HCT116 (cell line): ENCODE measurements around the gene ACOX3. TPM values are rescaled to one million over a fixed set of nuclear protein-coding genes. Genes with fewer than 3 reads are reported as not detected.
"Not testable (repeated sequence)": the region's sequence is repeated elsewhere in the genome, so short reads cannot be mapped to it uniquely, and the experiment has no call there.

Experiments used
- ATAC-seq: fragments of 200-7000 bp; cut with Tn5 transposase; 2 replicates; pipeline ENCODE4 v1.9.1; 2020; ENCODE audit warnings: mild to moderate bottlenecking, moderate library complexity
- BruUV-seq: library from RNA; stranded (reverse); fragments of 400-500 nt; replicated peaks from 2 replicates; lab custom pipeline; 2021; lab: Mats Ljungman, UMichigan
- CTCF ChIA-PET: fragments of 300-600 bp; sonication (Branson Sonifier 250); formaldehyde crosslinking; loops from one replicate; lab custom pipeline; 2021; ENCODE audit warnings: antibody characterized with exemption; lab: Charles Lee
- POLR2A ChIA-PET: fragments of 300-600, 350-600 bp; sonication (Branson Sonifier 250); formaldehyde crosslinking; loops from one replicate; lab custom pipeline; 2021; ENCODE audit warnings: antibody characterized with exemption; lab: Charles Lee
- RAD21 ChIA-PET, 2 experiments: fragments of 300-600 bp; sonication (Branson Sonifier 250); formaldehyde crosslinking; loops; one replicate each; lab custom pipeline; 2023; ENCODE audit warnings: low total read pairs in 2 of 2; ENCODE audit not compliant: uncharacterized antibody in 2 of 2, unreplicated experiment in 2 of 2, low non-redundant PET in 1 of 2; lab: Charles Lee
- DNase-seq: peaks from one replicate; pipeline ENCODE4 v3.0.0-alpha.2; 2010; ENCODE audit warnings: low read depth, low spot score
- H2AFZ ChIP-seq: fragments of 200-600 bp; shearing (Covaris generic), sonication (generic); 2 replicates; pipeline ENCODE4 v1.6.1; 2017; ENCODE audit warnings: low read depth, mixed run types, mixed read lengths, antibody characterized with exemption, low read length; ENCODE audit not compliant: poor library complexity, severe bottlenecking
- H3K27ac ChIP-seq: 2 replicates; pipeline ENCODE4 v1.5.1; 2012; ENCODE audit warnings: low read depth, low read length
- H3K27me3 ChIP-seq: fragments of 200-600 bp; sonication (generic); 2 replicates; pipeline ENCODE4 v1.6.1; 2016; ENCODE audit warnings: mixed run types, low read length, mixed read lengths; ENCODE audit not compliant: insufficient read depth
- H3K36me3 ChIP-seq, 2 experiments: fragments of 200-500 bp in 1 of 2; fragments of 200-600 bp in 1 of 2; sonication (Bioruptor generic) in 1 of 2; sonication (generic) in 1 of 2; 2 replicates each; pipeline versions ENCODE4 v1.5.1 to v1.6.1; 2014 to 2016; ENCODE audit warnings: low read length in 2 of 2, inconsistent platforms in 1 of 2, mixed read lengths in 1 of 2, mixed run types in 1 of 2; ENCODE audit not compliant: insufficient read depth in 2 of 2, control insufficient read depth in 1 of 2
- H3K4me1 ChIP-seq, 2 experiments: fragments of 200-600 bp in 1 of 2; sonication (generic) in 1 of 2; 2 replicates each; pipeline versions ENCODE4 v1.5.1 to v1.6.1; 2012 to 2017; ENCODE audit warnings: low read length in 2 of 2, inconsistent platforms in 1 of 2, mild to moderate bottlenecking in 1 of 2, mixed read lengths in 1 of 2, mixed run types in 1 of 2, moderate library complexity in 1 of 2; ENCODE audit not compliant: insufficient read depth in 2 of 2, control insufficient read depth in 1 of 2
- H3K4me2 ChIP-seq: fragments of 200-600 bp; sonication (generic); 2 replicates; pipeline ENCODE4 v1.6.1; 2017; ENCODE audit warnings: mixed run types, low read length, mixed read lengths
- H3K4me3 ChIP-seq, 2 experiments: fragments of 200-600 bp in 1 of 2; sonication (generic) in 1 of 2; replicated peaks in 1 of 2; 2 replicates each; pipeline ENCODE4 v1.5.1; 2011 to 2016; ENCODE audit warnings: low read length in 2 of 2, control low read depth in 1 of 2, low read depth in 1 of 2, mild to moderate bottlenecking in 1 of 2, mixed read lengths in 1 of 2, mixed run types in 1 of 2
- H3K79me2 ChIP-seq: fragments of 200-600 bp; sonication (generic); 2 replicates; pipeline ENCODE4 v1.6.1; 2017; ENCODE audit warnings: mild to moderate bottlenecking, mixed run types, low read length, moderate library complexity, mixed read lengths; ENCODE audit not compliant: insufficient read depth
- H3K9ac ChIP-seq: fragments of 200-600 bp; sonication (generic); 2 replicates; pipeline ENCODE4 v1.6.1; 2016; ENCODE audit warnings: low read length, mixed read lengths
- H3K9me2 ChIP-seq: fragments of 200-600 bp; sonication (generic), shearing (Covaris generic); 2 replicates; pipeline ENCODE4 v1.6.1; 2017; ENCODE audit warnings: mixed run types, mild to moderate bottlenecking, moderate library complexity; ENCODE audit not compliant: insufficient read depth
- H3K9me3 ChIP-seq, 2 experiments: fragments of 200-500 bp in 1 of 2; fragments of 200-600 bp in 1 of 2; sonication (Bioruptor generic) in 1 of 2; sonication (generic) in 1 of 2; 2 replicates each; pipeline ENCODE4 v1.6.1; 2014 to 2017; ENCODE audit warnings: low read length in 2 of 2, mixed read lengths in 2 of 2, inconsistent platforms in 1 of 2, low read depth in 1 of 2, mild to moderate bottlenecking in 1 of 2, mixed run types in 1 of 2, moderate library complexity in 1 of 2; ENCODE audit not compliant: control insufficient read depth in 1 of 2, insufficient read depth in 1 of 2
- H4K20me1 ChIP-seq: fragments of 200-600 bp; sonication (generic), shearing (Covaris generic); 2 replicates; pipeline ENCODE4 v1.6.1; 2017; ENCODE audit warnings: mixed run types, mild to moderate bottlenecking, moderate library complexity; ENCODE audit not compliant: insufficient read depth
- CBX3 ChIP-seq: IDR thresholded peaks from 2 replicates; pipeline ENCODE4 v1.6.1; 2012; ENCODE audit warnings: low read depth
- CEBPB ChIP-seq: IDR thresholded peaks from 2 replicates; pipeline ENCODE4 v1.6.1; 2012; ENCODE audit warnings: low read depth
- CTCF ChIP-seq, 3 experiments: fragments of 200-600 bp in 1 of 3; sonication (generic) in 1 of 3; IDR thresholded peaks in 2 of 3; conservative IDR thresholded peaks in 1 of 3; 2 replicates each; pipeline ENCODE4 v1.5.1; 2012 to 2017; ENCODE audit warnings: low read depth in 2 of 3, low read length in 2 of 3, antibody characterized with exemption in 1 of 3, borderline replicate concordance in 1 of 3, control low read depth in 1 of 3, mild to moderate bottlenecking in 1 of 3, mixed read lengths in 1 of 3, mixed run types in 1 of 3, moderate library complexity in 1 of 3; ENCODE audit not compliant: insufficient read depth in 1 of 3
- EGR1 ChIP-seq: IDR thresholded peaks from 2 replicates; pipeline ENCODE4 v1.6.1; 2012; ENCODE audit warnings: low read depth
- ELF1 ChIP-seq: IDR thresholded peaks from 2 replicates; pipeline ENCODE4 v1.6.1; 2012; ENCODE audit warnings: low read depth, borderline replicate concordance
- EZH2phosphoT487 ChIP-seq: fragments of 200-600 bp; IDR thresholded peaks from 2 replicates; pipeline ENCODE4 v1.6.1; 2018; ENCODE audit warnings: antibody characterized with exemption, borderline replicate concordance
- POLR2A ChIP-seq: IDR thresholded peaks from 2 replicates; pipeline ENCODE4 v1.7.0; 2011; ENCODE audit warnings: borderline replicate concordance; ENCODE audit not compliant: insufficient read depth, insufficient read length; ENCODE audit errors: extremely low read depth
- POLR2AphosphoS5 ChIP-seq: IDR thresholded peaks from 2 replicates; pipeline ENCODE4 v1.6.1; 2011; ENCODE audit warnings: mild to moderate bottlenecking, low read depth, low read length, moderate library complexity
- RAD21 ChIP-seq: IDR thresholded peaks from 2 replicates; pipeline ENCODE4 v1.6.1; 2012; ENCODE audit warnings: low read depth, mild to moderate bottlenecking
- SP1 ChIP-seq: IDR thresholded peaks from 2 replicates; pipeline ENCODE4 v1.6.1; 2012; ENCODE audit warnings: low read depth
- YY1 ChIP-seq: IDR thresholded peaks from 2 replicates; pipeline ENCODE4 v1.6.1; 2011; ENCODE audit warnings: low read length, low read depth, moderate library complexity, mild to moderate bottlenecking; ENCODE audit not compliant: insufficient replicate concordance; ENCODE audit errors: extremely low read depth
- ZBTB33 ChIP-seq: IDR thresholded peaks from 2 replicates; pipeline ENCODE4 v1.6.1; 2011; ENCODE audit warnings: mild to moderate bottlenecking, low read length, moderate library complexity; ENCODE audit not compliant: insufficient replicate concordance; ENCODE audit errors: extremely low read depth
- ZFX ChIP-seq: fragments of 450-650 bp; IDR thresholded peaks from 2 replicates; pipeline ENCODE4 v1.6.1; 2017
- intact Hi-C: fragments of 100-400 bp; cut with micrococcal nuclease; formaldehyde crosslinking; loops from 2 replicates; pipeline ENCODE4 v1.10.0; 2022
- total RNA-seq: library from RNA; stranded (reverse); gene quantifications from one replicate; pipeline ENCODE4 v1.2.1, GENCODE V29; 2021; ENCODE audit not compliant: unreplicated experiment

The ACOX3 gene
- total RNA-seq, 1 experiment from 2014 or later: 16.9 TPM

DNA sequence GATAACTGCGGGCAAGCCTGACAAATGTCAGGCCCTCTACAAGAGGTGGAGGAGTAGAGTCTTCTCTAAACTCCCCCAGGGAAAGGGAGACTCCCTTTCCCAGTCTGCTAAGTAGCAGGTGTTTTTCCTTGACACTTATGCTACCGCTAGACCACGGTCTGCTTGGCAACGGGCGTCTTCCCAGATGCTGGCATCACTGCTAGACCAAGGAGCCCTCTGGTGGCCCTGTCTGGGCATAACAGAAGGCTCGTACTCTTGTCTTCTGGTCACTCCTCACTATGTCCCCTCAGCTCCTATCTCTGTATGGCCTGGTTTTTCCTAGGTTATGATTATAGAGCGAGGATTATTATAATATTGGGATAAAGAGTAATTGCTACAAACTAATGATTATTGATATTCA lies 33.6 kb downstream of the ACOX3 start:
- peak; percentile 44; the same call in 1 of the 2 replicates for TF ChIP-seq CBX3
- peak; percentile 29 to 36 (median 33); a peak in 2 of 6 replicates for TF ChIP-seq CTCF (IDR thresholded peaks at IDR 0.05 in 2 of 3, conservative IDR thresholded peaks at IDR 0.05 in 1 of 3; ENCODE audit: borderline replicate concordance in 1 of 3, insufficient read depth in 1 of 3, low read depth in 2 of 3, low read length in 2 of 3)
- TF ChIP-seq RAD21: peak; percentile 49; the same call in 1 of the 2 replicates
- TF ChIP-seq, all 23 proteins: peak for 3; not testable (repeated sequence) for 20
- H2AFZ ChIP-seq, H3K4me2 ChIP-seq, H3K4me3 ChIP-seq, H3K27me3 ChIP-seq, H3K9me2 ChIP-seq, DNase-seq, H3K79me2 ChIP-seq, POLR2A ChIA-PET, BruUV-seq, H4K20me1 ChIP-seq, ATAC-seq, H3K9me3 ChIP-seq, H3K36me3 ChIP-seq, H3K9ac ChIP-seq, H3K27ac ChIP-seq: not testable (repeated sequence)
- peaks cover 12 to 15% of the 10 kb centered on the region in 2 experiments; a peak in 3 of 4 replicates for H3K4me1 ChIP-seq
- intact Hi-C loops: loop anchor here (1.0 kb wide), 1 partner anchor 165 kb away; no protein-coding TSS in a partner anchor
- RAD21 ChIA-PET: interaction anchor here in 1 of 2 experiments (1.1 kb wide), 1 partner anchor 140 kb away, joined by 3 read pairs; no protein-coding TSS in a partner anchor
- CTCF ChIA-PET: interaction anchor here (1.6 kb wide), 1 partner anchor 230 kb away, joined by 6 read pairs; no protein-coding TSS in a partner anchor

DNA sequence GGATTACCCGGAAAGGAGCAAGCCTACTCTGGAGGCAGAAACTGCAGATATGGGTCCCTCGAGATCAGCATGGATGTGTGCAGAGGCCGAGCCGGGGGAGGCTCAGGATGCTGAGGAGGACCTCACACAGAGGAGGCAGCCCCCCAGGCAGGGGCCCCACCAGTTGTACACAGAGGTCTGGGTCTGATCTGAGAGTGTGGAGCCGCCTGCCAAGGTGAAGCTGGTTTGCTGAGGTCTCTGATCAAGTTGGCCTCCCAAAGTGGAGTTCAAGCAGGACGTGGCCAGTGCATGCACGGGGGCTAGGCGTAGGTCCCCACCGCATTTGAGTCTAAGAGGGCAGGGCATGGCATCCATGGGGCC lies 35.0 kb downstream of the ACOX3 start:
- Histone ChIP-seq H3K27ac (no peak overlapping the region), H3K9me2 (no peaks in the 10 kb centered on the region), H3K4me3 (no peak overlapping the region), H3K9me3 (no peaks in the 10 kb centered on the region), H2AFZ (no peak overlapping the region), H3K4me2 (no peak overlapping the region), H4K20me1 (no peaks in the 10 kb centered on the region), H3K79me2 (no peaks in the 10 kb centered on the region), H3K36me3 (no peaks in the 10 kb centered on the region; a peak in 1 of 4 replicates), H3K27me3 (no peaks in the 10 kb centered on the region), H3K9ac (no peak overlapping the region), H3K4me1 (peaks cover 12% of the 10 kb centered on the region in 2 experiments; a peak in 3 of 4 replicates)
- no TSS peak for BruUV-seq
- intact Hi-C loops: no loop called here
- POLR2A ChIA-PET: no interaction called here
- ATAC-seq (no peak), DNase-seq (no peak)
- RAD21 ChIA-PET: no interaction called here
- CTCF ChIA-PET: no interaction called here
- TF ChIP-seq EGR1 (no peak), RAD21 (no peak), POLR2AphosphoS5 (no peak), ELF1 (no peak), CTCF (IDR thresholded peaks at IDR 0.05 in 2 of 3, conservative IDR thresholded peaks at IDR 0.05 in 1 of 3; ENCODE audit: borderline replicate concordance in 1 of 3, insufficient read depth in 1 of 3, low read depth in 2 of 3, low read length in 2 of 3) (no peak), SP1 (no peak), CEBPB (no peak), YY1 (no peak), ZFX (no peak), EZH2phosphoT487 (no peak), ZBTB33 (no peak), POLR2A (no peak)
